GM19193 (cell line): ENCODE results near the gene DAZAP1.

Experiments
- POLR2A ChIP-seq: IDR thresholded peaks from 4 replicates; pipeline ENCODE4 v1.6.1; 2011; ENCODE audit not compliant: insufficient read depth, insufficient read length; ENCODE audit errors: extremely low read depth

Gene DAZAP1

DNA sequence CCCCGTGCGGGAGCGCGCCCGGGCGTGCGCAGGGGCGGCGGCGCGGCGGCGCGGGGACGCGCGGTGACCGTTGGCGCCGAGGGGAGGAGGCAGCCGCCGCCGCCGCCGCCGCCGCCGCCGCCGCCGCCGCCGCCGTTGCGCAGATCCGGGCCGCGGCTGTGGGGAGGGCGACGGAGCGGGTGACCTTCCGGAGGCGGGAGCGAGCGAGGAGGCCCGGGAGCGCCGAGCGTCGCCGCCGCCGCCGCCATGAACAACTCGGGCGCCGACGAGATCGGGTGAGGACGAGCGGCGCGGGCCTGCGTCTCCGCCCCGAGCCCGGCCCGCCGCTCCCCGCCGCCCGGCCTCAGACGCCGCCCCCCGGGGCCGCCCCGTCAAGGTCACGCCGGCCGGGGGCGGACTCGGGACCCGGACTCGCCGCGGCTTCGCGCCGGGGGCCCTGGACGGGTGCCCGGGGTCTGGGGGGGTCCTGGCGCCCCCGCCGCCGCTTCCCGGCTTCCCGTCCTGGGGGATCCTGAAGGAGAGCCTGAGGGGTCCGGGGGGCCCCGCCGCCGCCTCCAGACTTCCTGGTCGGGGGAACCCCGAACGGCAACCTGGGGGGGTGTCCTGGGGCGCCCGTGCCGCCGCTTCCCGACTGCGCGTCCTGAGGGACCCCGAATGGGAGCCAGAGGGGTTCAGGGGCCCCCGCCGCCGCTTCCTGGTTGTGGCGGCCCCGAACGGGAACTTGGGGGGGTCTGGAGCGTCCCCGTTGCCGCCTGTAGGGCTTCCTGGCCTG is at the start of gene DAZAP1:
Gene DAZAP1, plus strand, starts transcription at position 59 of the 772 bp plus-strand sequence. Its CDS starts 188 bp downstream, at position 247.
- no peak for TF ChIP-seq POLR2A

DNA sequence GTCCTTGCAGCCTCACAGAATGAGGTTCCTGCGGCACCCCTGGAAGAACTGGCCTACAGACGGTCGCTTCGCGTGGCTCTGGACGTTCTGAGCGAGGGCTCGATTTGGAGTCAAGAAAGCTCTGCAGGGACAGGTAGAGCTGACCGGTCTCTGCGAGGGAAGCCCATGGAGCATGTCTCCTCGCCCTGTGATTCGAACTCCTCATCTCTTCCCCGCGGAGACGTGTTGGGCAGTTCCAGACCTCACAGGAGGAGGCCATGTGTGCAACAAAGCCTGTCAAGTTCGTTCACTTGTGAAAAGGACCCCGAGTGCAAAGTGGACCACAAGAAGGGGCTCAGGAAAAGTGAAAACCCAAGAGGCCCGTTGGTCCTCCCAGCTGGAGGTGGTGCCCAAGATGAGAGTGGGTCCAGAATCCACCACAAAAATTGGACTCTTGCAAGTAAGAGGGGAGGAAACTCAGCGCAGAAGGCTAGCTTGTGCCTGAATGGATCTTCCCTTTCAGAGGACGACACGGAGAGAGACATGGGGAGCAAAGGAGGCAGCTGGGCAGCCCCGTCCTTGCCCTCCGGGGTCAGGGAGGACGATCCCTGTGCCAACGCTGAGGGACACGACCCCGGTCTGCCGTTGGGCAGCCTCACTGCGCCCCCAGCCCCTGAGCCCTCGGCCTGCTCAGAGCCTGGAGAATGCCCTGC is 47.1 kb upstream of the DAZAP1 start:
- TF ChIP-seq POLR2A, result no peak

DNA sequence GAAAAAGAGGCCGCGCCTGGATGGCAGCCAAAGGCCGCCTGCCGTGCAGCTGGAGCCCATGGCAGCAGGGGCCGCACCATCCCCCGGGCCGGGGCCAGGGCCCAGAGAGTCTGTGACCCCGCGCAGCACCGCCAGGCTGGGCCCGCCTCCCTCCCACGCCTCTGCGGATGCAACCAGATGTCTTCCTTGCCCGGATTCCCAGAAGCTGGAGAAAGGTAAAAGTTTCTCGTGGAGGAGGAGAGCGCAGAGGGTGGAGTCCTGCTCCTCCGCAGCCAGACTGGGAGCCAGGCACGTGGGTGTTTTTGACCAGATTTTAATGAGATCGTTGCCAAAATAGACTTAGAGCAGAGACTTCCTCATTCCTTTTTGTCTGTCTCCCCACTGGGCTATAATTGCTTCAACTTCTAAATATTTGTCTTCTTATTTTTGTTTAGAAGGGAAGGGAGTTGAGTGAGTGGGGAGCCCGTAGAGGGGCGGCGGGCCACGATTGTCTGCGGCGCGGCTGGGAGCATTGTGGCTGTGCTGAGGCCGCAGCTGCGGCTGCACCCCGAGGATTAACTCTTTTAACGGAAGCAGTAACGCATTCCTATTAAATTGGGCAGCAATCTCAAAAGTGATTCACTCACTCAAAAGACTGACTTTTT is 46.4 kb upstream of the DAZAP1 start:
- no peak for TF ChIP-seq POLR2A

DNA sequence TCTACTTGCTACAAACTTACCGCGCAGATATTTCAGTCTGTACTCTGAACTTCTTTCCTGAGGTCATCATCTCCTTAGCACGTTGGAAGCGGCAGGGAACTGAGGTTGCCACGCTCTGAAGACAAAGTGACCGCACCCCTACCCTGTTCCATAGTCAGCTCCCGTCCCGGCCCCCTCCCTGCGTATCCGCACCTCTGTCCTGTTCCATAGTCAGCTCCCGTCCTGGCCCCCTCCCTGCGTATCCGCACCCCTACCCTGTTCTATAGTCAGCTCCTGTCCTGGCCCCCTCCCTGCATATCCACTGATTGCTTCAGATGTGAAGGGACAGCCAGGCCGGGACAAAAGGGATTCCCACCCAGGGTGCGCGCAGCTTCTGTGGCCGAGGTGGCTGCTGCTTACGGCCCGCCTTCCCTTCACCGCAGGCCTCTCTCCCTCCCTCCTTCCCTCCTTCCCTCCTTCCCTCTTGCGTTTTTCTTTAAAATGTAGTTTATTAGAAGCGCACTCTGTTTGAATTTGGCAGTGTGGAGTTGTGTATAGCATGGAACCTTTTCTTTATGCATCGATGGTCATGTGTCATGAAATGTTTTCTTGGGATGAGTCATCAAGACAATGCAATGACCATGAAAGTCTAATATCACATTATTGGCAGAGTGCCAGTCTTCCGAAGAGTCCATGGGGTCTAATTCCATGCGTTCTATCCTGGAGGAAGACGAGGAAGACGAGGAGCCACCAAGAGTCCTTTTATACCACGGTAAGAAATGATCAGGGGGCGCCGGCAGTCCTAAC is 45.6 kb upstream of the DAZAP1 start:
- TF ChIP-seq POLR2A, result no peak

DNA sequence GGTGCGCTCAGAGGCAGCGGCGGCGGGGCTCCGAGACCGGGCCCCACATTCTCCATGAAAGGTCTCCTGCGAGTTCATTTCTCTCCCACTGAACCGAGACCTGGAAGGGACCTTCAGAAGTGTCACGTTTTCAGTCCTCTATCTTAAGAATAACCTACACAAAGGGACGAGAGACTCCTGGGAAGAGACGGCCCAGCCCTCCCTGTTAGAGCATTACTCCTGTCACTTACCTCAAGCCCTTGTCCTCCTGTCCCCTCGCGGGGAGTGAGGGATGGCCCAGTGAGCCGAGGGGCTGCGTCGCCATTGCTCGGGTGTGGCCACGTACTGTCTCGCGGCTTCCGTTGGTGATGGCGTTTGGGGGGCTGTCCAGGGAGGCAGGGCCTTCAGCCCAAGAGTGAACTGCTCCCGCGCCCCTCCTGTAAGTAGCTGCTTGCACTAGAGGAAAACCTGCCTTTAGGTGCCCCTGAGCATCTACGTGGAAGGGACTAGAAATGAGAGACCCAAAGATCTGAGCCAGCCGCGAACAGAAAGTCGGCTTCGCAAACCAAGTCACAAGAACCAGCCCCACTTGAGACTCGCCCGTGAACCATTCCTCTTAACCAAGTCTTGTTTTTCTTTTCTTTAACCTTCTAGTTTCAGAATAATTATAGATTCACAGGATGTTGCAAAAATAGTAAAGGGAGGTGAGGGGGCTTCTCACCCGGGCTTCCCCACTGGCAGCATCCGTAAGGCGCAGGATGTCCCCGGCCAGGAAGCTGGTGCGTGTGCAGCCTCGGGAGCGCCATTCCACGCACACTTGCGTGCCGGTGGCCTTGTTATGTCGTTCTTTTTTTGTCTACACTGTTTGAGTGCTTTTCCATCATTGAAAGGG is 44.8 kb upstream of the DAZAP1 start:
- TF ChIP-seq POLR2A, result no peak

DNA sequence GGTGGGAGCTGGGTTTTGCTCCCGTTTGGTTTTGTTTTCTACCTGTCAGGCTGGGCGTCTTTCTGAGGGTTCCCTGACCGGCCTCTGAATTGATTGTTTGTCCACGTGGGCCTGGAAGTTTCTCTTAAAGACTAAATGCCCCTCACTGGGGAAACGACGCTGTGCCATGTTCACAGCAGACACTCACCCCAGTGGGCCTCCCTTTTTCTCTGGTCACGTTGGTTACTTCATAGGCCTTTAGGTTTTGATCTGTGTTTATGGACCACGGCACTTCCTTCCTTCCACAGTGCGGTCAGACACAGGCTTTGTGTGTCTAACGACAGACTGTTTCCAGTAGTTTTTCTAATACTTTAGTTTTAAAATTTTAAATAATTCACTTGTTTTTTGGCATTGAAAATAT is 43.8 kb upstream of the DAZAP1 start:
- TF ChIP-seq POLR2A, result no peak

DNA sequence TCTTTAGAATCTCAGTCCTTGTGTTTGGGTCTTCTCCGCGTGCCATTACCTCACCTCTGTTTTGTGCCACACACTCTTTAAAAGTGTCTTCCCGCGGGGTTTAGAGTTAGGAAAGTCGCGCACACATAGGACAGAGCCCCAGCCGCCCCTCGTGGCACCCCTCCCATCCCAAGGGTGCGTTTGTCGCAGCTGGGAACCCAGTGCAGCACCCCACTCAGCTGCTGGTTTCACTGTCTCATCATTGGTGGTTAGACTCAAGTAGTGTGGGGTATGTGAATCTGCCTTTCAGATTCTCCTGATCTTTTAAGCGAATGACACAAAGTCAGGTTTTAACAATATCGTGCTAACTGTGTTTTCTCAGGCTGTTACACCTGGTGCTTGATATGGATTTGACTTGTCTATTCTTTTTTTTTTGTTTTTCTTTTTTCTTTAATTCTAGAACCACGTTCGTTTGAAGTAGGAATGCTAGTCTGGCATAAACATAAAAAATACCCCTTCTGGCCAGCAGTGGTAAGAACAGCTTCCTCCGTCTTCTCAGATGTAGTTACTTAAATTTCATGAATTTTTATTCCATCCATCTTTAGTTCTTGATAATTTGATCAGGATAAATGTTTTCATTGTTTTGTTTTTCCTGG is 43.2 kb upstream of the DAZAP1 start:
- TF ChIP-seq POLR2A, result no peak

DNA sequence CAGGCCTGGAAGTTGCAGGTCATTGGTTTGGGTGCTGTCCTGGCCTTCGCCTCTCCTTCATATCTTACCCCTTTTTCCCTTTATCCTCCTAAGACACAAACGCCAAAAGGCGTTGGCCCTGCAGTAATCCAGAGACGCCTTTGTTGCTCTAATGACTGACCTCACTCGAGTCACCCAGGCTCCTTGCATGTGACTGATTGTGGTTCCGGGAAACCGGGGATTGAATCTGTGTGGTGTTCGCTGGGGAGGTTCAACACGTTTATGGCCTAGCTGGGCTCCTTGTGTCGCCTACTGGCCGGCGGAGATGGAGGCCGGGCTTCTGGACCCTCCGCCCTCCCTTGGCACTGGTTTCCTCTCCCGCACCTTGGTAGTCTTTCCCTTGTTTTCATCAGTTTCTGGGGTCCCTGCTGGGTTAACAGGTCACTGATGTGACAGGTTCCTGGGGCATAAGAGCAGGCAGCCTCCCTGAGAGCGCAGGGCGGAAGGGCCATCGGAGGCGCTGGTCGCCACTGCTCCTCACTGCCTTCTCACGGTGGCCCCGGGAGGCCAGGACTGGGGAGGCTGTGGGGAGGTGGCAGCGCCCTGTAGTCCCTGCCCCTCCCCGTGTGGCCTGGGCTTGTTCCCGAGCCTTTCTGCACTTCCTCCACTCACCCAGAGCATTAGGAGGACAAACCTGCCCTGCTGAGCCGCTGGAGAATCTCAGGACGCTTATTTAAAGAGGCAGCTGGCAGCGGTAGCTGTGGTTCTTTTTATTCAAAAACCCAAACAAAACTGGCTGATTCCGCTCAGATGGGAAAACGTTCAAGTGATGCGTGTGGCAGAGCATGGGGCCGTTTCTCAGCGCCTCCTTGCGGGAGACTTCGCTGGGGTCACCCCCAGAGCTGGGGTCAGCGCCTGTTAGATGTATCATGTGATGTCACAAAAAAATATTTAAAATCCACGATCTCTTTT is 41.8 kb upstream of the DAZAP1 start:
- TF ChIP-seq POLR2A, result no peak

DNA sequence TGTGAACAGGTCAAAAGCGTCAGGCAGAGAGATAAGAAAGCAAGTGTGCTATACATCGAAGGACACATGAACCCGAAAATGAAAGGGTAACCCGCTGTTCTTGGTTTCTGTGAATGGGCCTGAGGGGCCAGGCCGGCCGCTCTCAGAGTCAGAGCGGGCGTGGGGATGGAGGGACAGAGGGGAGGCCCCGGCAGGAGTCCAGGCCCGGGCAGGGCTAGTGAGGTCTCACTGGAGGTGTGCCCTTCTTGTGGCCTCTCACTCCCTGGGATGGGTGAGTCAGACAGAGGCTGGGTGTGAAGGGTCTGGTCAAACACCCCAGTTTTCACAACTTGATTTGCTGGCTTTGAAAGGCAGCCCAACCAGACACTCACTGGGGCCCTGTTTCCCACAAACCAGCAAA is 41.1 kb upstream of the DAZAP1 start:
- TF ChIP-seq POLR2A, result no peak

DNA sequence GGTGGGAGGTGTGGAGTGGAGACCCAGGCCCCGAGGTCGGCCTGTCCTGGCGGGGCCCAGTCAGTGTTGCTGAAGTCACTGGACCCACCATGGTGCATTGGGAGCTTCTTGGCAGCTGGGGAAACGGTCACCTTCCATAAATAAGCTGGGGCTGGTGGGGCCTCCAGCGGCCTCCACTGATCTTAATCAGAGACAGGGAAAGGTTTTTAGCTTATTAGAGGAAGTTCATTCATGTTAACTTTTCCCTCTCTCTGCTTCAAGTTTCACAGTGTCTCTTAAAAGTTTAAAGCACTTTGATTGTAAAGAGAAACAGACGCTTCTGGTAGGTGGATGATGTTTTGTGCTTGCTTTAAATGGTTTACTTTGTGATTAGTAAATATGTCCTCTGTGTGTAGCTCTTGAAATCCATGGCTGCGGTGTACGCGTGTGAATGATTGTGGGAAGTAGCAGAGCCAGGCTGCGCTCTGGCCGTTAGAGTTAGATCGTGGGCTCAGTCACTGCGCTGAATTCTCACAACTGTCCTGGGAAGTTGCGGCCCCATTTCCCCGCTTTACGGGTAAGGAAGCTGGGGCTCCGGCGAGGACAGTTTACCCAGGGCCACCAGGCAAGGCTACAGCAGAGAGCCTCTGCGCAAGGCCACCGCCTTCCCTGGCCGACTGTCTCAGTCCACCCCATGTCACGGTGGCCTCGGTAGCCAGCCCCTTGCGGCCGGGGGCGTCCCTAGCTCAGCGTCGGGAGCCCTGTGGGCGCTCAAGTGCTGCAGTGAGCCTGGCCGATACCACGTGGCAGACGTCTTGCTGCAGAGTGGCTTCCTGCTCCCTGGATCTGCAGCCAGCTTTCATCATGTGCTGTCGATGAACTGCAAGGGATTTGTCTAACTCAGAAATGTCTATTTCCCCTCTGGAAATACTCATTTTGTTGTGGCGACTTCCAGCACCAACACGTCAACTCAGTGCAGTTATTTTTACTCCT is 40.2 kb upstream of the DAZAP1 start:
- no peak for TF ChIP-seq POLR2A

DNA sequence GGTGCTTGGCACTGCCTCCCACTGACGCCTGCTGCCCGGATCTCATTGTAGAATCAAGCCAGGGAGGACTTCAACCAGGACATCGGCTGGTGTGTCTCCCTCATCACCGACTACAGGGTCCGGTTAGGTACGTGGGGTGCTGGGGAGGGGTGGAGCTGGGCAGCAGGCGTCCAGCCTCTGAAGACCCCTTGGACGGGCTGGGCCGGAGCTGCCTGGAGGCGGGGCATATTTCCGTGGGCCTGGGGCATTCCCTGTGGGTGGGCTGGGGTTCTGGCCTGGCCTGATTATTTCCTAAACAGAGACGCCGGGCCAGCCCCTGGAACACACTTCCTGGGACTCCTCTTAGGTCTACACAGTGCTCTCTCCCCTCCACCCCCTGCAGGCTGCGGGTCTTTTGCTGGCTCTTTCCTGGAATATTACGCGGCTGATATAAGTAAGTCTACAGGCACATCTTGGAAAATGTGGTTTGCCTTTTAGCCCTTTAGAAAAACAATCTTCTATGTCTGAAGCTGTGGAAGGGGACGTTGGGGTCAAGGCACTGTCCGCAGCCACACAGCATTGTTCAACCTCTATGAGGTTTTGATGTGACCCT is 38.1 kb upstream of the DAZAP1 start:
- TF ChIP-seq POLR2A, result no peak

DNA sequence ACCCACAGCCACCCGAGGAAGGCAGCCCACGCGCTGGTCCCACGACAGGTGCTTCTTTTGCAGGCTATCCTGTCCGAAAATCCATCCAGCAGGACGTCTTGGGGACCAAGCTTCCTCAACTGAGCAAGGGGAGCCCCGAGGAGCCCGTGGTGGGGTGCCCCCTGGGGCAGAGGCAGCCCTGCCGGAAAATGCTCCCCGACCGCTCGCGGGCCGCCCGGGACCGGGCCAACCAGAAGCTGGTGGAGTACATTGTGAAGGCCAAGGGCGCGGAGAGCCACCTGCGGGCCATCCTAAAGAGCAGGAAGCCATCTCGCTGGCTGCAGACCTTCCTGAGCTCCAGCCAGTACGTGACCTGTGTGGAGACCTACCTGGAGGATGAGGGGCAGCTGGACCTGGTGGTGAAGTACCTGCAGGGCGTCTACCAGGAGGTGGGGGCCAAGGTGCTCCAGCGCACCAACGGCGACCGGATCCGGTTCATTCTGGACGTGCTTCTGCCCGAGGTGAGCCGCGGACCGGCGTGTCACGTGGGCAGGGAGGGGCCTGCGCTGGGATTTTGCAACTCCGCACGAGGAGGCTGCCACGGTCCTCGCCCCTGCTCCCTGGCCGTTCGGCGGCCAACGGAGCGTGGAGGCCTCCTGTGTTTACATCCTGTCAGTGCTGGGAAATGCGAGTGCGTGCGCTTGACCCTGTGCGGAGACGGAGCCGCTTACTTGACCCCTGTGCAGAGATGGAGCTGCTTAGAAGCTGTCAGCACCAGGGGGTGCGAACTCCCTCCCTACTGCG is 36.6 kb upstream of the DAZAP1 start:
- TF ChIP-seq POLR2A, result no peak
